ENCODE data around the gene DUSP9.
"Not testable (repeated sequence)": the region's sequence is repeated elsewhere in the genome, so short reads cannot be mapped to it uniquely, and the experiment has no call there.

DUSP9 gene

GRCh38 chrX:153601511-153602110 lies 45.4 kb upstream of the DUSP9 start:
- no peak overlapping the region for H3K27ac Mint-ChIP-seq
- DNase-seq: no peak
- H3K4me1 Mint-ChIP-seq: peaks cover 19% of the 10 kb centered on the region
- TF ChIP-seq, protein P1, sequence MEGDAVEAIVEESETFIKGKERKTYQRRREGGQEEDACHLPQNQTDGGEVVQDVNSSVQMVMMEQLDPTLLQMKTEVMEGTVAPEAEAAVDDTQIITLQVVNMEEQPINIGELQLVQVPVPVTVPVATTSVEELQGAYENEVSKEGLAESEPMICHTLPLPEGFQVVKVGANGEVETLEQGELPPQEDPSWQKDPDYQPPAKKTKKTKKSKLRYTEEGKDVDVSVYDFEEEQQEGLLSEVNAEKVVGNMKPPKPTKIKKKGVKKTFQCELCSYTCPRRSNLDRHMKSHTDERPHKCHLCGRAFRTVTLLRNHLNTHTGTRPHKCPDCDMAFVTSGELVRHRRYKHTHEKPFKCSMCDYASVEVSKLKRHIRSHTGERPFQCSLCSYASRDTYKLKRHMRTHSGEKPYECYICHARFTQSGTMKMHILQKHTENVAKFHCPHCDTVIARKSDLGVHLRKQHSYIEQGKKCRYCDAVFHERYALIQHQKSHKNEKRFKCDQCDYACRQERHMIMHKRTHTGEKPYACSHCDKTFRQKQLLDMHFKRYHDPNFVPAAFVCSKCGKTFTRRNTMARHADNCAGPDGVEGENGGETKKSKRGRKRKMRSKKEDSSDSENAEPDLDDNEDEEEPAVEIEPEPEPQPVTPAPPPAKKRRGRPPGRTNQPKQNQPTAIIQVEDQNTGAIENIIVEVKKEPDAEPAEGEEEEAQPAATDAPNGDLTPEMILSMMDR (IDR thresholded peaks at IDR 0.05): no peak
- H3K9me3 Mint-ChIP-seq: peaks cover 74% of the 10 kb centered on the region
- H3K4me3 Mint-ChIP-seq: no peak overlapping the region
- H3K27me3 Mint-ChIP-seq (ENCODE audit: low read depth, poor library complexity): peaks cover 32% of the 10 kb centered on the region
- H3K36me3 Mint-ChIP-seq (ENCODE audit: low read depth): peaks cover 7% of the 10 kb centered on the region

DNA sequence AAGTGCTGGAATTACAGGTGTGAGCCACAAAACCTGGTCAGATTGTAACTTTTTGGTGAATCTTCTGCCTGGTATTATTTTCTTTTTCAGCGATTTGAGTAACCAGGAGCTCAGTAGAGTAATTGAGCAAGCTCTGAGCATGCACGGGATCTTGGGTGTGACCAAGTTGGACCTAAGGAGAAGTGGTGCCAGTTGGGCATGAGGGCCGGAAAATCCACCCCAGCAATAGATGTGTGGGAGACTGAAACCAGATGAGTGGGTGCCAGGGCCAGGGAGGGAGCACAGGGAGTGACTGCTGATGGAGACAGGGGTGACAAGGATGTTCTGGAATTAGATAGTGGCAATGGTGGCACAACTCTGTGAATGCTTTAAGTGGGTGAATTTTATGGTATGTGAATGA lies 44.4 kb upstream of the DUSP9 start:
- Mint-ChIP-seq H3K9me3 (peaks cover 75% of the 10 kb centered on the region), H3K27me3 (ENCODE audit: low read depth, poor library complexity) (peaks cover 42% of the 10 kb centered on the region), H3K4me3 (no peak overlapping the region), H3K4me1 (peaks cover 19% of the 10 kb centered on the region), H3K36me3 (ENCODE audit: low read depth) (no peaks in the 10 kb centered on the region), H3K27ac (no peak overlapping the region)
- TF ChIP-seq, protein P1 (IDR thresholded peaks at IDR 0.05): no peak
- DNase-seq: no peak

DNA sequence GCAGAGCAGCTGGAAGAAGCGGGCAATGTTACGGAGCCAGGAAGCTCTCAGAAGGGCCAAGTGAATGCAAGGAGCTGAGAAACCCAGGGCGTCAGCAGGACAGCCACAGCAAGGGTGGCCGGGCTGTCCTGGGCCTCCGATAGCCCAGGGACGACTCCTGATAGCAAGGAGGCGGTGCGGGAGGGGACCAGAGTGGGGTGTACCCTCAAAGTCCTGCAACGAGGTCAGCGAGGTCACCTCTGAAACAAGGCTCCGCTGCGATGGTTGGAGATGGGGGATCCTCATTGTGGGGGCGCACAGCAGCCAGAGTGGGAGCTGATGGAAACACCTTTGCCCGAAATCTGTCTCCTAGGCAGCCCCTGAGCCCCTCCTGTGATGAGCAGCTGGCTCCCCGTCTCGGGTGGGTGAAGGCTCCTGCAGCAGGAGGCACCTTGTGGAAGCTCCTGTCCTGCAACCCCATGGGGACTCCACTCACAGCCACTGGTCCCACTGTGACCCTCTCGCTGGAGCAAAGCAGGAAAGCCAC lies 43.8 kb upstream of the DUSP9 start:
- Mint-ChIP-seq H3K9me3 (peaks cover 71% of the 10 kb centered on the region), H3K36me3 (ENCODE audit: low read depth) (no peaks in the 10 kb centered on the region), H3K27me3 (ENCODE audit: low read depth, poor library complexity) (peaks cover 48% of the 10 kb centered on the region), H3K4me3 (no peak overlapping the region), H3K27ac (no peak overlapping the region), H3K4me1 (peaks cover 14% of the 10 kb centered on the region)
- TF ChIP-seq, protein P1 (IDR thresholded peaks at IDR 0.05): no peak
- no peak for DNase-seq

GRCh38 chrX:153604666-153605380 lies 42.2 kb upstream of the DUSP9 start:
- Mint-ChIP-seq H3K9me3 (peaks cover 81% of the 10 kb centered on the region), H3K27me3 (ENCODE audit: low read depth, poor library complexity) (peaks cover 63% of the 10 kb centered on the region), H3K4me1 (peaks cover 11% of the 10 kb centered on the region)
- not testable (repeated sequence) for H3K4me3 Mint-ChIP-seq; H3K27ac Mint-ChIP-seq; DNase-seq; H3K36me3 Mint-ChIP-seq (ENCODE audit: low read depth)

DNA sequence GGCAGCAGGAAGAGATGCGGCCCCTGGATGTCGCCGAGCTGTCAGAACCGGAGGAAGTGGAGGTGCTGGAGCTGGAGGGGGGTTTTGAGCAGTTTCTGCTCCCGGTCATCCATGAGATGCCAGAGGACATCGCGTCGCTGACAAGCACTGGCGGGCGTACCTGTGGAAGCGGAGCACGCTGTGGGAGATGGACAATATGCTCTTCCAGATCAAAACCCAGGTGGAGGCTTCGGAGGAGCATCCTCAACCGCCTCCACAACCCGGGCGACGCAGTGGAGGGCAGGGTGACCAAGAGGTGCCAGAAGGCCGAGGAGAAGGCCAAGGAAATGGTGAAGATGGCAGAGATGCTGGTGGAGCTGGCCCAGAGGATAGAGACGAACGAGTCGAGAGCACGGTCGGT lies 40.5 kb upstream of the DUSP9 start:
- H3K4me3 Mint-ChIP-seq: no peak overlapping the region
- TF ChIP-seq, protein P1 (IDR thresholded peaks at IDR 0.05): no peak
- no peak overlapping the region for H3K27ac Mint-ChIP-seq
- DNase-seq: no peak
- peaks cover 66% of the 10 kb centered on the region for H3K27me3 Mint-ChIP-seq (ENCODE audit: low read depth, poor library complexity)
- no peaks in the 10 kb centered on the region for H3K36me3 Mint-ChIP-seq (ENCODE audit: low read depth)
- peaks cover 67% of the 10 kb centered on the region for H3K9me3 Mint-ChIP-seq
- H3K4me1 Mint-ChIP-seq: no peaks in the 10 kb centered on the region

DNA sequence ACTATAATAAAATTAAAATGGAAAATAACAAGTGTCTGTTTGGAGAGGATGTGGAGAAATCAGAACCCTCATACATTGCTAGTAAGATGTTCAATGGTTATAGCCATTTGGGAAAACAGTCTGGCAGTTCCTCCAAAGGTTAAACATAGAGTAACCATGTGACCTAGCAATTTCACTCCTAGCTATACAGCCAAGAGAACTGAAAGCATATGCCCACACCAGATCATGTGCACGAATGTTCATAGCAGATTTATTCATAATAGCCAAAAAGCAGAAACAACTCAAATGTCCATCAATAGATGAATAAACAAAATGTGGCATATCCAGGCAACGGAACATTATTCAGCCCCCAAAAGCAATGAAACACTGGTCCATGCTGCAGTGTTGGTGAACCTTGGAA lies 38.6 kb upstream of the DUSP9 start:
- TF ChIP-seq, protein P1 (IDR thresholded peaks at IDR 0.05): no peak
- peaks cover 59% of the 10 kb centered on the region for H3K9me3 Mint-ChIP-seq
- no peaks in the 10 kb centered on the region for H3K4me1 Mint-ChIP-seq
- peaks cover 66% of the 10 kb centered on the region for H3K27me3 Mint-ChIP-seq (ENCODE audit: low read depth, poor library complexity)
- H3K27ac Mint-ChIP-seq: no peak overlapping the region
- no peaks in the 10 kb centered on the region for H3K36me3 Mint-ChIP-seq (ENCODE audit: low read depth)
- DNase-seq: no peak
- H3K4me3 Mint-ChIP-seq: no peak overlapping the region
